Measurements from ENCODE around the gene VWA8. TPM values are rescaled to one million over a fixed set of nuclear protein-coding genes. Genes with fewer than 3 reads are reported as not detected.

VWA8 gene
- total and polyA plus RNA-seq, 4 donors, result 7.1 to 50.3 (median 12.4) TPM

DNA sequence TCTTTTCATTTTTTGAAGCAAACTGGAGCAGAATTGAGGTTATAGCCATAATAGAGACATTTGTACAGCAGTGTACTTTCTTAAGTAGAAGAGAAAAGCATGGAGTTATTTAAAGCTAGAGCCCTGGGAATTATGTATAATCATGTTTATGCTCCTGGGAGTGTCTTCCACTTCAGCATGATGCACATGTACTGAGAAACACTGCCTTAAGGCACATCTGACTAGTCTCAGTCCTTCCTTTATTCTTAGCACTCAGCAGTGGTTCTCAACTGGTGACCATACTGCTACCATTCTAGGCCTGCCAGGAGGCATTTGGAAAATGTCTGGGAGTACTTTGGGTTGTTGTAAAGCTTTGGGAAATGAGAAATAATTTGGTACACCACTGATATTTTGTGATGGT lies 45.8 kb downstream of the VWA8 start:
- peaks cover 0 to 18% (median 2%) of the 10 kb centered on the region in 4 donors for H3K4me1 ChIP-seq (ENCODE audit: control insufficient read depth in 4 of 4, insufficient read depth in 4 of 4, low read length in 3 of 4)
- no peak overlapping the region for H3K4me3 ChIP-seq (ENCODE audit: low read depth in 1 of 3, low read length in 3 of 3)
- no peaks in the 10 kb centered on the region for H3K27me3 ChIP-seq (ENCODE audit: control insufficient read depth in 4 of 4, insufficient read depth in 4 of 4, low read length in 3 of 4)
- no peak overlapping the region for H3K9ac ChIP-seq (ENCODE audit: low read depth in 1 of 2, low read length in 2 of 2)
- H3K27ac ChIP-seq (ENCODE audit: low read depth in 1 of 2, low read length in 2 of 2), result no peak overlapping the region
- no peaks in the 10 kb centered on the region for H3K9me3 ChIP-seq (ENCODE audit: control insufficient read depth in 4 of 4, low read length in 3 of 4)
- no peaks in the 10 kb centered on the region for H3K36me3 ChIP-seq (ENCODE audit: control insufficient read depth in 4 of 4, insufficient read depth in 3 of 4, low read depth in 1 of 4, low read length in 3 of 4)
- DNase-seq (ENCODE audit: low spot score), result no peak
- TF ChIP-seq HNF4G (IDR thresholded peaks at IDR 0.05) (no peak), HNF4A (conservative IDR thresholded peaks at IDR 0.05) (no peak), FOXA2 (IDR thresholded peaks at IDR 0.05) (no peak)
- TF ChIP-seq, protein P1, sequence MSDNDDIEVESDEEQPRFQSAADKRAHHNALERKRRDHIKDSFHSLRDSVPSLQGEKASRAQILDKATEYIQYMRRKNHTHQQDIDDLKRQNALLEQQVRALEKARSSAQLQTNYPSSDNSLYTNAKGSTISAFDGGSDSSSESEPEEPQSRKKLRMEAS (IDR thresholded peaks at IDR 0.05), result no peak

DNA sequence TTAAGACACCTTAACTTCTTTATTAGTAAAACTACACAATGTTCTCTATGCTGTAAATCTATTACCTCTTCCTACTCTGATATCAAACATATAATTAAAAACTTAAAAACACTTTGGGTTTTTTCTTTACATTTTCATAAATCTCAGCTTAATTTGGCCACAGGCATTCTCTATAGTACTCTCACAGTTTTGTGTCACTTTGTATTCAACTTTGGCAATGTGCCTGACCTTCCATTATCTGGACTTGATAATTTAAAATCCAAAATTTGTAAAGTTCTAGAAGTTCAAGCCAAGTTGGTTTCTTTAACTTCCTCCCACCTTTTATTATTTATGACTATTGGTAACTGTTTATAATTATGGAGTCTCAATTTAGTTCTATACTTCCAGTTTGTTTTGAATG lies 46.4 kb downstream of the VWA8 start:
- H3K4me1 ChIP-seq (ENCODE audit: control insufficient read depth in 4 of 4, insufficient read depth in 4 of 4, low read length in 3 of 4), result peaks cover 0 to 18% (median 2%) of the 10 kb centered on the region in 4 donors
- H3K4me3 ChIP-seq (ENCODE audit: low read depth in 1 of 3, low read length in 3 of 3), result no peak overlapping the region
- TF ChIP-seq, protein P2, sequence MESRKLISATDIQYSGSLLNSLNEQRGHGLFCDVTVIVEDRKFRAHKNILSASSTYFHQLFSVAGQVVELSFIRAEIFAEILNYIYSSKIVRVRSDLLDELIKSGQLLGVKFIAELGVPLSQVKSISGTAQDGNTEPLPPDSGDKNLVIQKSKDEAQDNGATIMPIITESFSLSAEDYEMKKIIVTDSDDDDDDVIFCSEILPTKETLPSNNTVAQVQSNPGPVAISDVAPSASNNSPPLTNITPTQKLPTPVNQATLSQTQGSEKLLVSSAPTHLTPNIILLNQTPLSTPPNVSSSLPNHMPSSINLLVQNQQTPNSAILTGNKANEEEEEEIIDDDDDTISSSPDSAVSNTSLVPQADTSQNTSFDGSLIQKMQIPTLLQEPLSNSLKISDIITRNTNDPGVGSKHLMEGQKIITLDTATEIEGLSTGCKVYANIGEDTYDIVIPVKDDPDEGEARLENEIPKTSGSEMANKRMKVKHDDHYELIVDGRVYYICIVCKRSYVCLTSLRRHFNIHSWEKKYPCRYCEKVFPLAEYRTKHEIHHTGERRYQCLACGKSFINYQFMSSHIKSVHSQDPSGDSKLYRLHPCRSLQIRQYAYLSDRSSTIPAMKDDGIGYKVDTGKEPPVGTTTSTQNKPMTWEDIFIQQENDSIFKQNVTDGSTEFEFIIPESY (IDR thresholded peaks at IDR 0.05), result no peak
- no peak for TF ChIP-seq FOXA1 (IDR thresholded peaks at IDR 0.05)
- no peak for TF ChIP-seq YY1 (IDR thresholded peaks at IDR 0.05)
- TF ChIP-seq, protein P3, sequence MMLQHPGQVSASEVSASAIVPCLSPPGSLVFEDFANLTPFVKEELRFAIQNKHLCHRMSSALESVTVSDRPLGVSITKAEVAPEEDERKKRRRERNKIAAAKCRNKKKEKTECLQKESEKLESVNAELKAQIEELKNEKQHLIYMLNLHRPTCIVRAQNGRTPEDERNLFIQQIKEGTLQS (IDR thresholded peaks at IDR 0.05), result no peak
- TF ChIP-seq JUND (IDR thresholded peaks at IDR 0.05), result no peak
- no peak for TF ChIP-seq HNF4G (IDR thresholded peaks at IDR 0.05)
- TF ChIP-seq EGR1 (IDR thresholded peaks at IDR 0.05; ENCODE audit: low read depth in 2 of 2), result no peak
- TF ChIP-seq, protein P4, sequence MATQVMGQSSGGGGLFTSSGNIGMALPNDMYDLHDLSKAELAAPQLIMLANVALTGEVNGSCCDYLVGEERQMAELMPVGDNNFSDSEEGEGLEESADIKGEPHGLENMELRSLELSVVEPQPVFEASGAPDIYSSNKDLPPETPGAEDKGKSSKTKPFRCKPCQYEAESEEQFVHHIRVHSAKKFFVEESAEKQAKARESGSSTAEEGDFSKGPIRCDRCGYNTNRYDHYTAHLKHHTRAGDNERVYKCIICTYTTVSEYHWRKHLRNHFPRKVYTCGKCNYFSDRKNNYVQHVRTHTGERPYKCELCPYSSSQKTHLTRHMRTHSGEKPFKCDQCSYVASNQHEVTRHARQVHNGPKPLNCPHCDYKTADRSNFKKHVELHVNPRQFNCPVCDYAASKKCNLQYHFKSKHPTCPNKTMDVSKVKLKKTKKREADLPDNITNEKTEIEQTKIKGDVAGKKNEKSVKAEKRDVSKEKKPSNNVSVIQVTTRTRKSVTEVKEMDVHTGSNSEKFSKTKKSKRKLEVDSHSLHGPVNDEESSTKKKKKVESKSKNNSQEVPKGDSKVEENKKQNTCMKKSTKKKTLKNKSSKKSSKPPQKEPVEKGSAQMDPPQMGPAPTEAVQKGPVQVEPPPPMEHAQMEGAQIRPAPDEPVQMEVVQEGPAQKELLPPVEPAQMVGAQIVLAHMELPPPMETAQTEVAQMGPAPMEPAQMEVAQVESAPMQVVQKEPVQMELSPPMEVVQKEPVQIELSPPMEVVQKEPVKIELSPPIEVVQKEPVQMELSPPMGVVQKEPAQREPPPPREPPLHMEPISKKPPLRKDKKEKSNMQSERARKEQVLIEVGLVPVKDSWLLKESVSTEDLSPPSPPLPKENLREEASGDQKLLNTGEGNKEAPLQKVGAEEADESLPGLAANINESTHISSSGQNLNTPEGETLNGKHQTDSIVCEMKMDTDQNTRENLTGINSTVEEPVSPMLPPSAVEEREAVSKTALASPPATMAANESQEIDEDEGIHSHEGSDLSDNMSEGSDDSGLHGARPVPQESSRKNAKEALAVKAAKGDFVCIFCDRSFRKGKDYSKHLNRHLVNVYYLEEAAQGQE (IDR thresholded peaks at IDR 0.05), result no peak
- TF ChIP-seq SP1 (IDR thresholded peaks at IDR 0.05), result no peak
- TF ChIP-seq, protein P1 (IDR thresholded peaks at IDR 0.05), result no peak
- no peak for TF ChIP-seq RAD21 (IDR thresholded peaks at IDR 0.05)
- TF ChIP-seq NR2F2 (IDR thresholded peaks at IDR 0.05), result no peak
- TF ChIP-seq, protein P5, sequence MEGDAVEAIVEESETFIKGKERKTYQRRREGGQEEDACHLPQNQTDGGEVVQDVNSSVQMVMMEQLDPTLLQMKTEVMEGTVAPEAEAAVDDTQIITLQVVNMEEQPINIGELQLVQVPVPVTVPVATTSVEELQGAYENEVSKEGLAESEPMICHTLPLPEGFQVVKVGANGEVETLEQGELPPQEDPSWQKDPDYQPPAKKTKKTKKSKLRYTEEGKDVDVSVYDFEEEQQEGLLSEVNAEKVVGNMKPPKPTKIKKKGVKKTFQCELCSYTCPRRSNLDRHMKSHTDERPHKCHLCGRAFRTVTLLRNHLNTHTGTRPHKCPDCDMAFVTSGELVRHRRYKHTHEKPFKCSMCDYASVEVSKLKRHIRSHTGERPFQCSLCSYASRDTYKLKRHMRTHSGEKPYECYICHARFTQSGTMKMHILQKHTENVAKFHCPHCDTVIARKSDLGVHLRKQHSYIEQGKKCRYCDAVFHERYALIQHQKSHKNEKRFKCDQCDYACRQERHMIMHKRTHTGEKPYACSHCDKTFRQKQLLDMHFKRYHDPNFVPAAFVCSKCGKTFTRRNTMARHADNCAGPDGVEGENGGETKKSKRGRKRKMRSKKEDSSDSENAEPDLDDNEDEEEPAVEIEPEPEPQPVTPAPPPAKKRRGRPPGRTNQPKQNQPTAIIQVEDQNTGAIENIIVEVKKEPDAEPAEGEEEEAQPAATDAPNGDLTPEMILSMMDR (IDR thresholded peaks at IDR 0.05; ENCODE audit: low read depth, low read length, missing input control), result no peak
- no peak for TF ChIP-seq FOXA2 (IDR thresholded peaks at IDR 0.05)
- TF ChIP-seq TAF1 (conservative IDR thresholded peaks at IDR 0.05), result no peak
- no peak for TF ChIP-seq GABPA (IDR thresholded peaks at IDR 0.05 in 1 of 2, conservative IDR thresholded peaks at IDR 0.05 in 1 of 2)
- no peak overlapping the region for H3K9ac ChIP-seq (ENCODE audit: low read depth in 1 of 2, low read length in 2 of 2)
- H3K9me3 ChIP-seq (ENCODE audit: control insufficient read depth in 4 of 4, low read length in 3 of 4), result no peaks in the 10 kb centered on the region
- H3K27ac ChIP-seq (ENCODE audit: low read depth in 1 of 2, low read length in 2 of 2), result no peak overlapping the region
- H3K36me3 ChIP-seq (ENCODE audit: control insufficient read depth in 4 of 4, insufficient read depth in 3 of 4, low read depth in 1 of 4, low read length in 3 of 4), result peaks cover 0 to 2% (median 0%) of the 10 kb centered on the region in 4 donors
- H3K27me3 ChIP-seq (ENCODE audit: control insufficient read depth in 4 of 4, insufficient read depth in 4 of 4, low read length in 3 of 4), result no peaks in the 10 kb centered on the region
- DNase-seq (ENCODE audit: low spot score), result no peak
